ENCODE data around the gene TEX22. TPM values are rescaled to one million over a fixed set of nuclear protein-coding genes. Genes with fewer than 3 reads are reported as not detected.

Gene TEX22
- total RNA-seq, 1 experiment from 2014 or later: 4.1 TPM

DNA sequence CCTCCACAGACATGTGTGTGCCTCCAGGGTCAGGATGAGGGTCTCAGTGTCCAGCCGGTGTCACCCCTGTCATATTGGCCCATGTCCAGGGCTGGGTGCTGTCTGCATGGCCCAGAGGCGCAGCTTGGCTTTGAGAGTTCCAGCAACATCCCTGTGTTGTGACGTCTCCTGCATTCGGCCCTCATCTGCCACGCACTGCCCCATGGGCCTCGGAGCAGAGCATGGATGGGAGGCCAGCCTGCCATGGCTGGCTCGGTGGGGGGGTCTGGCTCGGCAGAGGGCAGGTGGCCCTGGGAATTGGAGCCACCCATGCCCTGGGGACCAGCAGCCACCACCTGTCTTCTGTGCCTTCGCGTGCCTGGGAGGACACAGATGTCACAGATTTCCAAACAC, 10.8 kb upstream of the TEX22 start:
- Mint-ChIP-seq H3K4me1 (ENCODE audit: insufficient read depth, unreplicated experiment) (no peaks in the 10 kb centered on the region), H3K36me3 (ENCODE audit: insufficient read depth, unreplicated experiment) (peaks cover 9% of the 10 kb centered on the region), H3K4me3 (ENCODE audit: unreplicated experiment) (no peak overlapping the region), H3K27me3 (ENCODE audit: insufficient read depth, unreplicated experiment) (no peaks in the 10 kb centered on the region), H3K9me3 (ENCODE audit: unreplicated experiment) (no peaks in the 10 kb centered on the region), H3K27ac (ENCODE audit: low read depth, unreplicated experiment) (no peak overlapping the region)
- TF ChIP-seq, protein P1, sequence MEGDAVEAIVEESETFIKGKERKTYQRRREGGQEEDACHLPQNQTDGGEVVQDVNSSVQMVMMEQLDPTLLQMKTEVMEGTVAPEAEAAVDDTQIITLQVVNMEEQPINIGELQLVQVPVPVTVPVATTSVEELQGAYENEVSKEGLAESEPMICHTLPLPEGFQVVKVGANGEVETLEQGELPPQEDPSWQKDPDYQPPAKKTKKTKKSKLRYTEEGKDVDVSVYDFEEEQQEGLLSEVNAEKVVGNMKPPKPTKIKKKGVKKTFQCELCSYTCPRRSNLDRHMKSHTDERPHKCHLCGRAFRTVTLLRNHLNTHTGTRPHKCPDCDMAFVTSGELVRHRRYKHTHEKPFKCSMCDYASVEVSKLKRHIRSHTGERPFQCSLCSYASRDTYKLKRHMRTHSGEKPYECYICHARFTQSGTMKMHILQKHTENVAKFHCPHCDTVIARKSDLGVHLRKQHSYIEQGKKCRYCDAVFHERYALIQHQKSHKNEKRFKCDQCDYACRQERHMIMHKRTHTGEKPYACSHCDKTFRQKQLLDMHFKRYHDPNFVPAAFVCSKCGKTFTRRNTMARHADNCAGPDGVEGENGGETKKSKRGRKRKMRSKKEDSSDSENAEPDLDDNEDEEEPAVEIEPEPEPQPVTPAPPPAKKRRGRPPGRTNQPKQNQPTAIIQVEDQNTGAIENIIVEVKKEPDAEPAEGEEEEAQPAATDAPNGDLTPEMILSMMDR (IDR thresholded peaks at IDR 0.05; ENCODE audit: unreplicated experiment): no peak
- BruUV-seq (replicated peaks): no TSS peak
- intact Hi-C loops (cut with micrococcal nuclease): no loop called here
- DNase-seq (ENCODE audit: unreplicated experiment): no peak
- POLR2A ChIA-PET: no interaction called here
- CTCF ChIA-PET: no interaction called here

DNA sequence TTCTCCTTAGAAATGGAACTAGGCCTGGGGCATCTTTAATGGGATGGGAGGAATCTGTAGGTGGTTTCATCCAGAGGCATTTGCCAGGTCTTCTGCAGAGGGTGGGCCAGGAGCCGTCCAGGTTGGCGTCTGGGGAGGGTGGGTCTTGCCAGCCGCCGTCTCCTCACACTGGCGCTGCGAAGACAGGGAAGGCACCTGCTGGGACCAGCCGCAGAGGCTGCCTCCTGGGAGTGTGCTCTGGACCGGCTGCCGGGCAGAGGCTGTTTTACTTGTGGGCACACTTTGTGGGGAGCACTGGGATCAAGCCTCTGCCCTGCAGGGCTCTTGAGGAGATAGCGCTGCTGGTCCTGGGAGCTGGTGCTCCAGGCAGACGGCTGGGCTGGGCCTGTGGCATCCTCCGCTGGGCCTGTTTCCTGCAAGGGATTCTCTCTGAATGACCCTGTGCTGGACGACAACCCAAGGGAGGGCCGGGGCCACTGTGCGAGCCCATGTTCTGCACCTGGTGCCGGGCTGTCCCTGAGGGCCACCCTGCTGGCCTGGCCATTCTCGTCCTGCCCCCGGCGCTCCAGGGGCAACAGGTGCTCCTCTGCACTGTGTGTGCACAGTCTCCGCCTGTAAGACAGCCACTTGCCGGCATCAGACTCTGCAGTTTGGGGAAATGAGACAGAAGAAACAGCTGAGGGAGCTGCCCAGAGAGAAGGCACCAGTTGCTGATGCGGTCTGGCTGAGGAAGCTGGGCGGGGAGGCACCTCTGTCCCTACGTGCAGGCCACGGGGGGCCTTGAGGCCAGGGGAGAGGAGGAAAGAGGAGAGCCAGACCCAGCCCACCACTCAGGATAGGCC, 10.0 kb upstream of the TEX22 start:
- ChIA-PET CTCF (interaction anchor here (0.6 kb wide), 1 partner anchor 102 kb away, joined by 3 read pairs; no protein-coding TSS in a partner anchor), POLR2A (no interaction called here)
- DNase-seq (ENCODE audit: unreplicated experiment): no peak
- Mint-ChIP-seq H3K4me3 (ENCODE audit: unreplicated experiment) (no peak overlapping the region), H3K27ac (ENCODE audit: low read depth, unreplicated experiment) (no peak overlapping the region), H3K36me3 (ENCODE audit: insufficient read depth, unreplicated experiment) (peaks cover 9% of the 10 kb centered on the region), H3K4me1 (ENCODE audit: insufficient read depth, unreplicated experiment) (no peaks in the 10 kb centered on the region), H3K27me3 (ENCODE audit: insufficient read depth, unreplicated experiment) (no peaks in the 10 kb centered on the region), H3K9me3 (ENCODE audit: unreplicated experiment) (no peaks in the 10 kb centered on the region)
- BruUV-seq (replicated peaks): no TSS peak
- TF ChIP-seq, protein P1 (IDR thresholded peaks at IDR 0.05; ENCODE audit: unreplicated experiment): no peak
- intact Hi-C loops (cut with micrococcal nuclease): no loop called here

DNA sequence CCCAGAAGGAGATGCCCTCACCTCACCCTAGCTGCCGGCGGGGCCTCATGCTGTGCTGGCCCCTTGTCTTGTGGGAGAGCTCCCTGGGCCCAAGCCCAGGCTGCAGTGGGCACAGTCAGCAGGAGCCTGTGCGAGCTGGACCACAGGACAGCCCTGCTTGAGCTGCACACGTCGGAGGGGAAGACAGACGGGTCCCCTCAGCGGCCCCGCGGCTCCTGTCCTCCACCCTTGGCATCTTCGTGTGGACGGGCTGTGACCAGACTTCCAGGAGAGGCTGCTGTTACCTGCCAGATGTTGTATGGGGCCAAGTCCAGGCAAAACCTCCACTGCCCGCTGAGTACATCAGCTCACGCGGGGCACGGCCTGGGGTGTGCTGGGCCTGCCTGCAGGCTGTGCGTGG, 9.4 kb upstream of the TEX22 start:
- POLR2A ChIA-PET: no interaction called here
- no peaks in the 10 kb centered on the region for H3K9me3 Mint-ChIP-seq (ENCODE audit: unreplicated experiment)
- H3K27me3 Mint-ChIP-seq (ENCODE audit: insufficient read depth, unreplicated experiment): no peaks in the 10 kb centered on the region
- H3K4me3 Mint-ChIP-seq (ENCODE audit: unreplicated experiment): no peak overlapping the region
- no peak overlapping the region for H3K27ac Mint-ChIP-seq (ENCODE audit: low read depth, unreplicated experiment)
- DNase-seq (ENCODE audit: unreplicated experiment): no peak
- CTCF ChIA-PET: interaction anchor here (0.6 to 0.7 kb wide), 2 partner anchors 101 to 175 kb away, joined by 3 read pairs; no protein-coding TSS in a partner anchor
- H3K36me3 Mint-ChIP-seq (ENCODE audit: insufficient read depth, unreplicated experiment): peaks cover 11% of the 10 kb centered on the region
- intact Hi-C loops (cut with micrococcal nuclease): no loop called here
- TF ChIP-seq, protein P1 (IDR thresholded peaks at IDR 0.05; ENCODE audit: unreplicated experiment): no peak
- H3K4me1 Mint-ChIP-seq (ENCODE audit: insufficient read depth, unreplicated experiment): no peaks in the 10 kb centered on the region
- no TSS peak for BruUV-seq (replicated peaks)

GRCh38 chr14:105389534-105389933, 8.8 kb upstream of the TEX22 start:
- ChIA-PET CTCF (interaction anchor here (0.7 kb wide), 1 partner anchor 175 kb away, joined by 3 read pairs; no protein-coding TSS in a partner anchor), POLR2A (no interaction called here)
- no peaks in the 10 kb centered on the region for H3K27me3 Mint-ChIP-seq (ENCODE audit: insufficient read depth, unreplicated experiment)
- no peak overlapping the region for H3K27ac Mint-ChIP-seq (ENCODE audit: low read depth, unreplicated experiment)
- BruUV-seq (replicated peaks): no TSS peak
- no peak for DNase-seq (ENCODE audit: unreplicated experiment)
- H3K4me3 Mint-ChIP-seq (ENCODE audit: unreplicated experiment): no peak overlapping the region
- intact Hi-C loops (cut with micrococcal nuclease): no loop called here
- no peaks in the 10 kb centered on the region for H3K4me1 Mint-ChIP-seq (ENCODE audit: insufficient read depth, unreplicated experiment)
- peaks cover 12% of the 10 kb centered on the region for H3K36me3 Mint-ChIP-seq (ENCODE audit: insufficient read depth, unreplicated experiment)
- no peaks in the 10 kb centered on the region for H3K9me3 Mint-ChIP-seq (ENCODE audit: unreplicated experiment)
- TF ChIP-seq, protein P1 (IDR thresholded peaks at IDR 0.05; ENCODE audit: unreplicated experiment): no peak
